Epithelial cell of prostate (primary cell): Measurements from ENCODE around the gene PNMA6F.
"Not testable (repeated sequence)": the region's sequence is repeated elsewhere in the genome, so short reads cannot be mapped to it uniquely, and the experiment has no call there.

Experiments used
- DNase-seq: peaks from one replicate; pipeline ENCODE4 v3.0.0-alpha.2; 2011; ENCODE audit warnings: low read depth, low spot score
- H3K27ac ChIP-seq: fragments of 450-650 bp; 2 replicates; pipeline ENCODE4 v1.5.1; 2017; ENCODE audit warnings: mild to moderate bottlenecking

PNMA6F gene

GRCh38 chrX:153304988-153305736 lies 16.4 kb downstream of the PNMA6F start:
- H3K27ac ChIP-seq: no peak overlapping the region
- no peak for DNase-seq

GRCh38 chrX:153303276-153304262 lies 18.0 kb downstream of the PNMA6F start:
- no peak for DNase-seq

DNA sequence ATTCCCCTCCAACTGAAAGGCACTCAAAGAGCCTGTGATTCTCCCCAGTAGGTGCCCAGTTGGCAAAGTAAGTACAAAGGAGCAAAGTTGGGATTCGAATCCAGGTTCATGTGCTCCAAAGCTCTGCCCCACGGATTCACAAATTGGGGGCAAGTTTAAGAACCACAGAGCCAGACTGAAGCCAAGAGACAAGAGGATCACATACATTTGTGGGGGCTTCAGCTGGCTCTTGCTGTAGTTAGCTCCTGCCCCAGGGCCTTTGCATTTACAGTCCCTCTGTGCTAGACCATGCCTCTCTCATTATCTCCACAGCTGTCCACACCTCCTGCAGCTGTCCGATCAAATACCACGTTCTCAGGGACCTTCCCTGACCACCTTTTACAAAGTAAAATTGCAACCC lies 18.8 kb downstream of the PNMA6F start:
- no peak overlapping the region for H3K27ac ChIP-seq
- no peak for DNase-seq

More at GRCh38 chrX:153303276-153304262, 18.0 kb downstream of the PNMA6F start:
- no peak overlapping the region for H3K27ac ChIP-seq

- H3K27ac ChIP-seq: no peak overlapping the region
- DNase-seq: no peak
Measured at GRCh38 chrX:153301746-153302145, 19.8 kb downstream of the PNMA6F start.

GRCh38 chrX:153299855-153300254 lies 21.7 kb downstream of the PNMA6F start:
- no peak overlapping the region for H3K27ac ChIP-seq
- DNase-seq: no peak

- no peak for DNase-seq
- H3K27ac ChIP-seq: no peak overlapping the region
Measured at GRCh38 chrX:153297376-153297775, 24.2 kb downstream of the PNMA6F start.

- not testable (repeated sequence) for H3K27ac ChIP-seq, DNase-seq
Measured at GRCh38 chrX:153293485-153294071, 28.0 kb downstream of the PNMA6F start.

DNA sequence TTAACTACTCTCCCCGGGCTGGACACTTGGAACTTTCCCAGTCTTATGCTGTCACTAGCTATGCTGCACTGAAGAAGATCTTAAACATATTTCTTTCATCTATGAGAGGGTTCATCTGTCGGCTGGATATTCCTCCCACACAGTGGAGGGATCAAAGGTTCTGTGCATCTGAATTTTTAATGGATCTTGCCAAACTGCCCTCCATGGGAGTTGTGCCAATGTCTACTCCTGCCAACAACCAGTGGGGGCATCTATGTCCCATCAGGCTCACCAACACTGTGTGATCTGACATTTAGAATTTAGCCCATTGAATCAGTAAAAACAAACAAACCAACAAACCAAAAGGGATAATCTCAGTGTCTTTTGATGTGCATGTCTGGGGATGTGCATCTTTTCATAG lies 32.8 kb downstream of the PNMA6F start:
- H3K27ac ChIP-seq, DNase-seq: not testable (repeated sequence)

DNA sequence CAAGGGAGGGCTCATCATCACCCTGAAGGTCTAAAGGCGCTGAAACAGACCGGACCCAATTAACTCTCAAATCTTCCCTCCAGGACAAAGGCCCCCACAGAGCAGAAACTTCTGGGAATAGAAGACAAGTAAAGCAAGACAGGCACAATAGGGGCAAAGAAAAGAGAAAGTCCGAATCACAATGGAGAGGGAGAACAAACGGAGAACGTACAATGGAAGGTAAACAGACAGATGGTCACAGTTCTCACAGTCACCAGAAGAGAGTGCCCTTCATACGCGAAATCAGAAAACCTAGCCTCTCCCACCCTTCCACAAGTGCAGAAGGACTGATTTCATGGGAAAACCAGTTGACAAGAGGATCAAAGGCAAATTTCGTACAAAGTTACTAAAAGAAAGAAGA lies 35.9 kb downstream of the PNMA6F start:
- DNase-seq: not testable (repeated sequence)

DNA sequence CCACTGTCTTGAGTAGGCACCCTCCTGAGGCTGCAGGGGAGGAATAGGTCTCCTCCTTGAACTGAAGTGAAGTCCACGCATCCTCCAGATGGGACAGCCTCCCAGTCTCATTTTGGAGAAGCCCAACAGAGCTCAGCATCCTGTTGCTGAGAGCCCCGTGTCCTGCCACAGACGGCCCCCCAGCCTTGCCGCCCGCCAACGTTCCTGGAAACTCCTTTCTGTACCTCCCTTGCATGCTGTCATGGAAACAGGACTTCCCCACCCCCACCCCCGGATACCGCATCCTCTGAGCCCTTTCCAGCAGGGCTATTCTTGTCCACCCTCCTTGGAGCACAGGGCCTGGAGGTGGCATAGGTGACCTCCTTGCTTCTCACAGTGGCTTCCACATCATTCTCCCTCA lies 37.6 kb downstream of the PNMA6F start:
- DNase-seq, H3K27ac ChIP-seq: not testable (repeated sequence)

More for the DNA sequence above, 35.9 kb downstream of the PNMA6F start:
- not testable (repeated sequence) for H3K27ac ChIP-seq

DNA sequence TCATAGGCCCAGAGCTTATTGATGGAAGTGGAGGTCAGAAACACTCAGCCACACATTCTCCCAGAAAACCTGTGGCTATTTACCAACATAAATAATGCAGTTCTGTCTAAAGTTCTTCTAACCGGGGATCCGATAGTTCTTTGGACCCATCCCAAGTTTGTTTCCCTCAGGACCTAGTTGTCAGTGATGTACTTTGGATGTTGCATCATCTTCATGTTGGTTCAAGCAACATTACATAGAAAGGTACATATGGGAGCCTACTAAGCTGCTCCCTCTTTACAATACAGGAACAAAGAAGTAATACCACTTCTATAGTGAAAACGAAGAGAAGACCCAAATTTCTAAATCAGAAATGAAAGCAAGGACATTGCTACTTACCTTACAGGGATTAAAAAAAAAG lies 39.8 kb downstream of the PNMA6F start:
- H3K27ac ChIP-seq, DNase-seq: not testable (repeated sequence)

DNA sequence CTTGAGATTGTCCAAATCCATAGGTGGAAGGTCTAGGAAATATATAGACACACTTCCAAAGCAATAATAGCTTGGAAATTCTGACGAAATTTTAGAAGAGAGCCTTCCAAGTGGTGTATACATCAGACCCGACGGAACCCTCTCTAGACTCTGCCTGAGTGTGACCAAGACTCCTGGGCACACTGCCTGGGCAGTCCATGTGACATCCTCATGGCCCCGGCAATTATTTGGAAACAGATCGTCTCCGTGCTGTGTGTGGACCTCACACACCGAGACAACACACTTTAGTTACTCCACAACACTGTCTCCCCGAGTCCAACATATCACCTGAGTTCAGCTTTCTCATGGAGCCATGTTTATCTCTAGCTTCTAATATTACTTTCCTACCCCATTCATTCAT lies 42.3 kb downstream of the PNMA6F start:
- not testable (repeated sequence) for DNase-seq, H3K27ac ChIP-seq

DNA sequence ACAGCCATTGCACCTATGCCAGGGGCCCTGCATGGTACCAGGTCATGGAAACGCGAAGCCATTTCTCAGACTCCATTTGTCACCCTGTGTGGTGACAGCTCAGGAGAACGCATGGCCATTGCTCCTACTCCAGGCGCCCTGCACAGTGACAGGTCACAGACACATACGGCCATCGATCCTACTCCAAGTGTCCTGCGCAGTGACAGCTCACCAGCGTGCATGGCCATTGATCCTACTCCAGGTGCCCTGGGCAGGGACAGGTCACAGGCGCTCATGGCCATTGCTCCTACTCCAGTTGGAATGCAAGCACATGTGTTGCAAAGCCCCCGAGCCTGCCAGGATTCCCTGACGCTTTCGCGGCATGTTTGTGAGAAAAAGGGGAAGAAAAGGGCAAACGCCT lies 45.5 kb downstream of the PNMA6F start:
- not testable (repeated sequence) for H3K27ac ChIP-seq, DNase-seq

GRCh38 chrX:153275418-153275817 lies 46.1 kb downstream of the PNMA6F start:
- DNase-seq, H3K27ac ChIP-seq: not testable (repeated sequence)

GRCh38 chrX:153272584-153272983 lies 49.0 kb downstream of the PNMA6F start:
- H3K27ac ChIP-seq, DNase-seq: not testable (repeated sequence)

DNA sequence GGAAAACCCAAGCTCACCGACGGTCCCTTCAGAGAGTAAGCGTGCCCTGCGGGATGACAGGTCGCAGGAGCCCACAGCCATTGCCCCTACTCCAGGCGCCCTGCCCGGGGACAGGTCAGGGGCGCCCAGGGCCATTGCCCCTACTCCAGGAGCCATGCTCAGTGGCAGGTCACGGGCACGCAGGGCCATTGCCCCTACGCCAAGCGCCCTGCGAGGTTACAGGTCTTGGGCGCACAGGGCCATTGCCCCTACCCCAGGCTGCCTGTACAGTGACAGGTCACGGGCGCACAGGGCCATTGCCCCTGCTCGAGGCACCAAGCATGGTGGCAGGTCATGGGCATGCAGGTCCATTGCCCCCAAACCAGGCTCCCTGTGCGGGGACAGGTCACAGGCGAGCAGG lies 49.5 kb downstream of the PNMA6F start:
- DNase-seq, H3K27ac ChIP-seq: not testable (repeated sequence)
